Measurements from ENCODE around the gene AP2A1.

DNA sequence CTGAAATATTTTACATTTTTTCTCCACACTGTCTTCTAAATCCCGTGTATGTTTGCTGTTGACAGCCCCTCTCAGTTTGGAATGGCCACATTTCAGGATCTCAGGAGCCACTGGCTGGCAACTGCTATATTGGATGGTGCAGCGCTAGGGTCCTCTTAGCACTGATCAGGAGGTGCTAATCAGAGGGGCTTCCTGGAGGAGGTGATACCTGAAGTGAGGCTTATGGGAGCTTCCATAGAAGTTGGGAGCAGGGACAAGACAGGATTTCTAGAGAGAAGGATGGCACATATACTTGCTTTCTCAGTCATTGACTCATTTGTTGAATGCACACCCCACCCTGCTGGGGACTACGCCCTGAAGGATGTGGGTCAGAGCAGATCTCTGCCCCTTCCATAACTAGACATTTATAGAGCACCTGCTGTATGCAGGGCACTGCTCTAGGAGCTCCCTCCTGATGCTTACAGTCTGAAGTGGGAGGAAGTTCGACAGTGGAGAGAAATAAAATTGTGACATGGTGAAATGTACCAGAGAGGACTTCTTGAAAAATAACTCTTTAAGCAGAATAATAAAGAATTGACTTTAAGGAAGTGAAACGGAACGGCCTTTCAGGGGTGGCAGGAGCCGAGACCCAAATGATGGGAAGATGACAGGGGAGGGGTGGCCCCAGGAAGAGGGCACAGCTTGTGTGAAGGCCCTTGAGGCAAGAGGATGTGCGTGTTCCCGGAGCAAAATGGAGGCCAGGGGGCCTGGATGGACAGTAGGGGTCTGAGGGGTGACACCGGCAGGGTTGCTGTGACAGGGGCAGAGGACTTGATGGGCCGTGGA, 13.1 kb downstream of the AP2A1 start:
- TF ChIP-seq EZH2 (IDR thresholded peaks at IDR 0.05; ENCODE audit: borderline replicate concordance, insufficient read depth, low read depth, low read length, poor library complexity, severe bottlenecking), result no peak
- TF ChIP-seq, protein P1, sequence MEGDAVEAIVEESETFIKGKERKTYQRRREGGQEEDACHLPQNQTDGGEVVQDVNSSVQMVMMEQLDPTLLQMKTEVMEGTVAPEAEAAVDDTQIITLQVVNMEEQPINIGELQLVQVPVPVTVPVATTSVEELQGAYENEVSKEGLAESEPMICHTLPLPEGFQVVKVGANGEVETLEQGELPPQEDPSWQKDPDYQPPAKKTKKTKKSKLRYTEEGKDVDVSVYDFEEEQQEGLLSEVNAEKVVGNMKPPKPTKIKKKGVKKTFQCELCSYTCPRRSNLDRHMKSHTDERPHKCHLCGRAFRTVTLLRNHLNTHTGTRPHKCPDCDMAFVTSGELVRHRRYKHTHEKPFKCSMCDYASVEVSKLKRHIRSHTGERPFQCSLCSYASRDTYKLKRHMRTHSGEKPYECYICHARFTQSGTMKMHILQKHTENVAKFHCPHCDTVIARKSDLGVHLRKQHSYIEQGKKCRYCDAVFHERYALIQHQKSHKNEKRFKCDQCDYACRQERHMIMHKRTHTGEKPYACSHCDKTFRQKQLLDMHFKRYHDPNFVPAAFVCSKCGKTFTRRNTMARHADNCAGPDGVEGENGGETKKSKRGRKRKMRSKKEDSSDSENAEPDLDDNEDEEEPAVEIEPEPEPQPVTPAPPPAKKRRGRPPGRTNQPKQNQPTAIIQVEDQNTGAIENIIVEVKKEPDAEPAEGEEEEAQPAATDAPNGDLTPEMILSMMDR (IDR thresholded peaks at IDR 0.05), result no peak
